Heart left ventricle (tissue), 13 donors: ENCODE measurements around the gene SFMBT2.

Source experiments
- POLR2A ChIP-seq, 2 donors: fragments of 450-650 bp; IDR thresholded peaks; one replicate each; pipeline ENCODE4 v1.6.1; 2017; ENCODE audit warnings: antibody characterized with exemption in 2 of 2, mild to moderate bottlenecking in 2 of 2, moderate library complexity in 2 of 2
- TF ChIP-seq, protein P1 (sequence below), 12 donors: fragments of 200-600 bp; sonication (generic) in 4 of 12; IDR thresholded peaks; one replicate each; pipeline versions ENCODE4 v1.5.0 to v1.8.0; 2018 to 2022; ENCODE audit warnings: antibody characterized with exemption in 12 of 12, mild to moderate bottlenecking in 5 of 12
- donor health status: ischemic (EF 13 %, LVEDD 7.1; RV severe dilation, severe dysfunction).
- donor health status: DM: no; HTN: yes; CAD: no.
- donor health status: DM: no; HTN: no; CAD: no.
- donor health status: ischemic (EF 25% LVEDD 6.9; RV normal size, moderate dysfunction).
- donor health status: ischemic (EF 25% LVEDD 5.7; RV mildly dilated, moderate dysfunction).
- donor health status: ischemic (EF 35%, LVEDD 5.7; RV mildly dilated, moderate dysfunction).
- donor health status: nonischemic (EF 11% LVEDD 7.7; RV severe dilation, severe dysfunction).
- donor health status: DM: yes; HTN: yes; CAD: no.
- donor health status: PGD.
- donor health status: ischemic (EF 29% LVEDD 5.4; RV normal size, mild dysfunction).
- donor health status: nonischemic (EF 23%, LVEDD 6.1; RV moderate dilation, normal function).

DNA sequence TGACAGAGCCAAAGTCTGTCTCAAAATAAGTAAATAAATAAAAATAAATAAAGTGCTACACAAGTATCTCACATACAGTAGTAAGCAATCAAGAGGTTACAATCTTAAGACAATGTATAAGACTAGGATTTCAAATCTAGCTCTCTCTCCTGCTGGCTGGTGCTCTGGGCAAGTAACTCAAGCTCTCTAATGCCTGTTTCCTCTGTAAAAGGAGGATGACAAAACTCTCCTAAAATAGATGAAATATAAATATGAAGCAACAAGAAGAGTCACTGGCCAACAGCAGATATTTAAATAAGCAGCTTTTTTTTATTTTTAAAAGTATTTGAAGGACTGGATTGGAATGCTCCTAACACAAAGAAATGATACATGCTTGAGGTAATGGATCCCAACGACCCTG, 7.2 kb downstream of the SFMBT2 start:
- TF ChIP-seq, protein P1, sequence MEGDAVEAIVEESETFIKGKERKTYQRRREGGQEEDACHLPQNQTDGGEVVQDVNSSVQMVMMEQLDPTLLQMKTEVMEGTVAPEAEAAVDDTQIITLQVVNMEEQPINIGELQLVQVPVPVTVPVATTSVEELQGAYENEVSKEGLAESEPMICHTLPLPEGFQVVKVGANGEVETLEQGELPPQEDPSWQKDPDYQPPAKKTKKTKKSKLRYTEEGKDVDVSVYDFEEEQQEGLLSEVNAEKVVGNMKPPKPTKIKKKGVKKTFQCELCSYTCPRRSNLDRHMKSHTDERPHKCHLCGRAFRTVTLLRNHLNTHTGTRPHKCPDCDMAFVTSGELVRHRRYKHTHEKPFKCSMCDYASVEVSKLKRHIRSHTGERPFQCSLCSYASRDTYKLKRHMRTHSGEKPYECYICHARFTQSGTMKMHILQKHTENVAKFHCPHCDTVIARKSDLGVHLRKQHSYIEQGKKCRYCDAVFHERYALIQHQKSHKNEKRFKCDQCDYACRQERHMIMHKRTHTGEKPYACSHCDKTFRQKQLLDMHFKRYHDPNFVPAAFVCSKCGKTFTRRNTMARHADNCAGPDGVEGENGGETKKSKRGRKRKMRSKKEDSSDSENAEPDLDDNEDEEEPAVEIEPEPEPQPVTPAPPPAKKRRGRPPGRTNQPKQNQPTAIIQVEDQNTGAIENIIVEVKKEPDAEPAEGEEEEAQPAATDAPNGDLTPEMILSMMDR (IDR thresholded peaks at IDR 0.05): no peak
- TF ChIP-seq POLR2A (IDR thresholded peaks at IDR 0.05): no peak
